A673 (cell line): ENCODE measurements around the gene EFHC1. TPM values are rescaled to one million over a fixed set of nuclear protein-coding genes. Genes with fewer than 3 reads are reported as not detected.

Experiments
- BruUV-seq: library from RNA; stranded (reverse); fragments of 400-500 nt; replicated peaks from 2 replicates; lab custom pipeline; 2021; lab: Mats Ljungman, UMichigan
- CTCF ChIA-PET: fragments of 300-600 bp; sonication (Branson Sonifier 250); formaldehyde crosslinking; loops from one replicate; lab custom pipeline; 2022; ENCODE audit warnings: antibody characterized with exemption; lab: Charles Lee
- POLR2A ChIA-PET: fragments of 300-600 bp; sonication (Branson Sonifier 250); formaldehyde crosslinking; loops from one replicate; lab custom pipeline; 2022; ENCODE audit warnings: antibody characterized with exemption; ENCODE audit not compliant: low non-redundant PET; lab: Charles Lee
- DNase-seq: peaks from one replicate; pipeline ENCODE4 v3.0.0-alpha.2; 2015; ENCODE audit warnings: low spot score
- H3K27ac ChIP-seq: fragments of 200-600 bp; sonication (generic); 2 replicates; pipeline ENCODE4 v1.5.1; 2016; ENCODE audit warnings: mixed run types, low read depth, mild to moderate bottlenecking, mixed read lengths, antibody characterized with exemption, low read length; ENCODE audit not compliant: poor library complexity, severe bottlenecking
- H3K27me3 ChIP-seq: fragments of 200-600 bp; sonication (generic); replicated peaks from 2 replicates; pipeline ENCODE4 v1.6.1; 2017; ENCODE audit warnings: mixed run types, low read depth, mild to moderate bottlenecking, mixed read lengths, antibody characterized with exemption, low read length; ENCODE audit not compliant: insufficient read depth, poor library complexity
- H3K36me3 ChIP-seq: fragments of 200-600 bp; sonication (generic); 2 replicates; pipeline ENCODE4 v1.6.1; 2016; ENCODE audit warnings: mixed run types, mild to moderate bottlenecking, mixed read lengths, antibody characterized with exemption, low read length; ENCODE audit not compliant: insufficient read depth, poor library complexity, severe bottlenecking
- H3K4me1 ChIP-seq: fragments of 200-600 bp; sonication (generic); 2 replicates; pipeline ENCODE4 v1.6.1; 2017; ENCODE audit warnings: mixed run types, mild to moderate bottlenecking, mixed read lengths, antibody characterized with exemption, low read length; ENCODE audit not compliant: insufficient read depth, poor library complexity, severe bottlenecking
- H3K4me3 ChIP-seq: fragments of 200-600 bp; sonication (generic); 2 replicates; pipeline ENCODE4 v1.5.1; 2016; ENCODE audit warnings: low read depth, mixed run types, mild to moderate bottlenecking, mixed read lengths, low read length; ENCODE audit not compliant: poor library complexity, severe bottlenecking
- H3K9me3 ChIP-seq: fragments of 200-600 bp; sonication (generic); 2 replicates; pipeline ENCODE4 v1.6.1; 2016; ENCODE audit warnings: mixed run types, low read depth, mild to moderate bottlenecking, mixed read lengths, antibody characterized with exemption, low read length; ENCODE audit not compliant: poor library complexity, severe bottlenecking
- CTCF ChIP-seq: fragments of 300-800, 200-600 bp; sonication (generic); conservative IDR thresholded peaks from 2 replicates; pipeline ENCODE4 v1.5.1; 2017; ENCODE audit warnings: low read depth, mild to moderate bottlenecking, antibody characterized with exemption, low read length, moderate library complexity, mixed read lengths
- EZH2 ChIP-seq: fragments of 200-600 bp; sonication (generic); IDR thresholded peaks from 2 replicates; pipeline ENCODE4 v1.6.1; 2017; ENCODE audit warnings: borderline replicate concordance, low read depth, mild to moderate bottlenecking, mixed read lengths, antibody characterized with exemption, low read length; ENCODE audit not compliant: poor library complexity, severe bottlenecking
- intact Hi-C: fragments of 100-400 bp; cut with micrococcal nuclease; formaldehyde crosslinking; loops from one replicate; pipeline ENCODE4 v1.10.0; 2022; ENCODE audit not compliant: unreplicated experiment
- total RNA-seq: library from RNA; stranded (reverse); gene quantifications from 2 replicates; pipeline ENCODE4 v1.2.3, GENCODE V29; 2021

The EFHC1 gene
- total RNA-seq, 1 experiment from 2014 or later: 16.9 TPM

GRCh38 chr6:52529311-52529710 is 109.2 kb downstream of the EFHC1 start:
- POLR2A ChIA-PET: no interaction called here
- Histone ChIP-seq H3K4me3 (no peak overlapping the region), H3K9me3 (no peaks in the 10 kb centered on the region), H3K36me3 (no peaks in the 10 kb centered on the region), H3K4me1 (no peaks in the 10 kb centered on the region), H3K27ac (no peak overlapping the region), H3K27me3 (no peaks in the 10 kb centered on the region)
- no peak for DNase-seq
- CTCF ChIA-PET: no interaction called here
- TF ChIP-seq CTCF (no peak), EZH2 (no peak)
- no TSS peak for BruUV-seq
- intact Hi-C loops: no loop called here

GRCh38 chr6:52530351-52530750 is 110.2 kb downstream of the EFHC1 start:
- CTCF ChIA-PET: no interaction called here
- H3K9me3 ChIP-seq: no peaks in the 10 kb centered on the region
- POLR2A ChIA-PET: no interaction called here
- intact Hi-C loops: no loop called here
- H3K4me3 ChIP-seq: no peak overlapping the region
- no peaks in the 10 kb centered on the region for H3K27me3 ChIP-seq
- no peaks in the 10 kb centered on the region for H3K36me3 ChIP-seq
- BruUV-seq: no TSS peak
- H3K4me1 ChIP-seq: no peaks in the 10 kb centered on the region
- DNase-seq: no peak
- TF ChIP-seq EZH2: no peak
- TF ChIP-seq CTCF: no peak
- no peak overlapping the region for H3K27ac ChIP-seq

- DNase-seq: no peak
- no peaks in the 10 kb centered on the region for H3K4me1 ChIP-seq
- H3K4me3 ChIP-seq: no peak overlapping the region
- no peaks in the 10 kb centered on the region for H3K27me3 ChIP-seq
- no peak overlapping the region for H3K27ac ChIP-seq
- no peaks in the 10 kb centered on the region for H3K36me3 ChIP-seq
- no peaks in the 10 kb centered on the region for H3K9me3 ChIP-seq
- intact Hi-C loops: no loop called here
- ChIA-PET POLR2A (no interaction called here), CTCF (interaction anchor here (0.6 kb wide), 1 partner anchor 147 kb away, joined by 4 read pairs; no protein-coding TSS in a partner anchor)
- TF ChIP-seq CTCF (no peak), EZH2 (no peak)
- no TSS peak for BruUV-seq
Measured at GRCh38 chr6:52531396-52531795, 111.3 kb downstream of the EFHC1 start.
